ENCODE data around the gene TMEM140. TPM values are rescaled to one million over a fixed set of nuclear protein-coding genes. Genes with fewer than 3 reads are reported as not detected.
A peak's percentile ranks its signal among the peaks of the same experiment; 100 is the strongest.

Gene TMEM140
- total RNA-seq, 1 experiment from 2014 or later = 3.2 TPM

- DNase-seq (ENCODE audit: low read depth, low spot score) (no peak), ATAC-seq (no peak)
- TSS peak; percentile 13 for BruUV-seq (replicated peaks)
- ChIA-PET POLR2A (no interaction called here), CTCF (no interaction called here)
- Histone ChIP-seq H3K36me3 (ENCODE audit: control insufficient read depth, insufficient read depth, low read length) (peaks cover 5% of the 10 kb centered on the region), H3K27me3 (ENCODE audit: control insufficient read depth, insufficient read depth, low read length) (no peaks in the 10 kb centered on the region), H3K9me3 (ENCODE audit: control insufficient read depth, insufficient read depth, low read depth, low read length) (no peaks in the 10 kb centered on the region), H3K4me3 (ENCODE audit: low read depth in 2 of 2, low read length in 2 of 2) (no peak overlapping the region), H3K27ac (ENCODE audit: low read length) (no peak overlapping the region), H3K4me1 (ENCODE audit: control insufficient read depth, insufficient read depth, low read length) (peaks cover 10% of the 10 kb centered on the region)
- TF ChIP-seq SIN3A (IDR thresholded peaks at IDR 0.05; ENCODE audit: borderline replicate concordance, insufficient read depth, low read depth, low read length) (no peak), POLR2AphosphoS5 (IDR thresholded peaks at IDR 0.05; ENCODE audit: low read depth, low read length) (no peak; the same call in 1 of the 2 replicates), TCF7L2 (IDR thresholded peaks at IDR 0.05; ENCODE audit: low read depth, low read length) (no peak), CTCF (IDR thresholded peaks at IDR 0.05) (no peak), REST (IDR thresholded peaks at IDR 0.05; ENCODE audit: insufficient read depth in 1 of 2, low read depth in 2 of 2, low read length in 1 of 2) (no peak)
- in situ Hi-C loops (cut with HindIII; ENCODE audit: low pct_unique_long_range_greater_than_20kb, low sequenced_read_pairs) (no loop called here), intact Hi-C loops (cut with micrococcal nuclease; ENCODE audit: unreplicated experiment) (no loop called here)
These were observed 18.0 kb downstream of the TMEM140 start for GRCh38 chr7:135165862-135166261.

GRCh38 chr7:135166338-135166990 is 18.6 kb downstream of the TMEM140 start:
- in situ Hi-C loops (cut with HindIII; ENCODE audit: low pct_unique_long_range_greater_than_20kb, low sequenced_read_pairs) = no loop called here
- Histone ChIP-seq H3K27me3 (ENCODE audit: control insufficient read depth, insufficient read depth, low read length) (no peaks in the 10 kb centered on the region), H3K36me3 (ENCODE audit: control insufficient read depth, insufficient read depth, low read length) (peaks cover 5% of the 10 kb centered on the region), H3K27ac (ENCODE audit: low read length) (no peak overlapping the region), H3K4me1 (ENCODE audit: control insufficient read depth, insufficient read depth, low read length) (peaks cover 10% of the 10 kb centered on the region), H3K4me3 (ENCODE audit: low read depth in 2 of 2, low read length in 2 of 2) (no peak overlapping the region), H3K9me3 (ENCODE audit: control insufficient read depth, insufficient read depth, low read depth, low read length) (no peaks in the 10 kb centered on the region)
- ATAC-seq (no peak), DNase-seq (ENCODE audit: low read depth, low spot score) (no peak)
- no peak for TF ChIP-seq CTCF (IDR thresholded peaks at IDR 0.05)
- TF ChIP-seq REST (IDR thresholded peaks at IDR 0.05; ENCODE audit: insufficient read depth in 1 of 2, low read depth in 2 of 2, low read length in 1 of 2) = no peak
- TF ChIP-seq TCF7L2 (IDR thresholded peaks at IDR 0.05; ENCODE audit: low read depth, low read length) = no peak
- no peak for TF ChIP-seq SIN3A (IDR thresholded peaks at IDR 0.05; ENCODE audit: borderline replicate concordance, insufficient read depth, low read depth, low read length)
- no TSS peak for BruUV-seq (replicated peaks)
- POLR2A ChIA-PET = no interaction called here
- CTCF ChIA-PET = no interaction called here
- intact Hi-C loops (cut with micrococcal nuclease; ENCODE audit: unreplicated experiment) = no loop called here

All from Panc1 (cell line).